Measurements from ENCODE around the gene SETD7.

Gene SETD7

GRCh38 chr4:139550724-139551429 lies 5.1 kb downstream of the SETD7 start:
- FAIRE-seq: no peak
- DNase-seq (ENCODE audit: low spot score): no peak

- no peak for FAIRE-seq
Measured at GRCh38 chr4:139547979-139548378, 8.0 kb downstream of the SETD7 start.

GRCh38 chr4:139540632-139541031 lies 15.4 kb downstream of the SETD7 start:
- DNase-seq (ENCODE audit: low spot score) (no peak), FAIRE-seq (no peak)

More at GRCh38 chr4:139547979-139548378, 8.0 kb downstream of the SETD7 start:
- DNase-seq (ENCODE audit: low spot score): no peak

- DNase-seq (ENCODE audit: low spot score): no peak
- FAIRE-seq: no peak
Measured at GRCh38 chr4:139540161-139540560, 15.9 kb downstream of the SETD7 start.

GRCh38 chr4:139537292-139537691 lies 18.7 kb downstream of the SETD7 start:
- DNase-seq (ENCODE audit: low spot score) (no peak), FAIRE-seq (no peak)

GRCh38 chr4:139535871-139536234 lies 20.2 kb downstream of the SETD7 start:
- FAIRE-seq: no peak

GRCh38 chr4:139535228-139535870 lies 20.7 kb downstream of the SETD7 start:
- no peak for DNase-seq (ENCODE audit: low spot score)
- no peak for FAIRE-seq

More at GRCh38 chr4:139535871-139536234, 20.2 kb downstream of the SETD7 start:
- no peak for DNase-seq (ENCODE audit: low spot score)

- no peak for FAIRE-seq
- no peak for DNase-seq (ENCODE audit: low spot score)
Measured at GRCh38 chr4:139534287-139534950, 21.6 kb downstream of the SETD7 start.

DNA sequence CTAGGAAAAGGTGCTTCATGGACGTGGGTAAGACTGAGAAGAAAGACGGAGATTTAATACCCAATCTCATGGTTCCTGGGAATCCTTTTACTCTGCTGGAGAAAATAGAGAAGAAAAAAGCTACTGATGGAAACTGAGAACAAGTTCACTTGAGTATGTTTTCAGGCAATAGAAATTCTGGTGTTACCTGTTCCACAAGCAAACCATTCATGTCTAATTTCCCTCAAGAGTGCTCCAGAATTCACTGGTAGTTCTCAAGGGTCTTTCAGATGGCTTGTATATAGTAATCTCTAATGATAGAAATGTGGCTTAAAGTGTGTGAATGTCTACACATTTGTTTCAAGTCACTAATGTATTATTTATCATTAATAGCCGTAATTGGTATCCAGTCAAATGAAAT lies 22.5 kb downstream of the SETD7 start:
- no peak for FAIRE-seq
- DNase-seq (ENCODE audit: low spot score): no peak

- DNase-seq (ENCODE audit: low spot score): no peak
- no peak for FAIRE-seq
Measured at GRCh38 chr4:139532947-139533346, 23.1 kb downstream of the SETD7 start.

DNA sequence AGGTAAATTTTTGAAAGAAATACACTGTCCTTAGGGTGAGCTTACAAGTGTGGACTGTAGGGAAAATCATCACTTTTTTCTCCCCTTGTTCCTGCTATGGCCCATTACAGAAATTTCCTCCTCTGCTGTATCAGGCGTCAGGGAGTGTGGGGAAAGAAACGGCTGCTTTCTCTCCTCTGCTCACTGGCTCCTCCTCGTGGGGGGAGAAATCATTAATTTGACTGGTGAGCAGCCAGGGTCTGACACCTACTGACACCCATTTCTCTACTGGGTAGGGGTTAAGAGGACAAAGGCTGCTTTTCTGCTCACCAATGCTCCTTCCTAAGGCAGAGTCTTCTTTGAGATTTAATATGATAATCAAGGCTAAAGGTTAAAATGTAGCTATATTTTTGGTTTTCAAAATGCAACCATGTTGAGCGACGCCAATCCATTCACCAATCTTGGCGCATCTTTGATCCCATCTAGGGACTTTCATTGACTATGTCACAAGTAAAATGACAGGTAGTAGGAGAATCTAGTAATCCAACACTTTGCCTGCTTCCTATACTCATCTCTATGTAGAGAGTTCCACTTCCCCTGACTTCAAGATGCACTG lies 25.1 kb downstream of the SETD7 start:
- no peak for DNase-seq (ENCODE audit: low spot score)
- FAIRE-seq: no peak

DNA sequence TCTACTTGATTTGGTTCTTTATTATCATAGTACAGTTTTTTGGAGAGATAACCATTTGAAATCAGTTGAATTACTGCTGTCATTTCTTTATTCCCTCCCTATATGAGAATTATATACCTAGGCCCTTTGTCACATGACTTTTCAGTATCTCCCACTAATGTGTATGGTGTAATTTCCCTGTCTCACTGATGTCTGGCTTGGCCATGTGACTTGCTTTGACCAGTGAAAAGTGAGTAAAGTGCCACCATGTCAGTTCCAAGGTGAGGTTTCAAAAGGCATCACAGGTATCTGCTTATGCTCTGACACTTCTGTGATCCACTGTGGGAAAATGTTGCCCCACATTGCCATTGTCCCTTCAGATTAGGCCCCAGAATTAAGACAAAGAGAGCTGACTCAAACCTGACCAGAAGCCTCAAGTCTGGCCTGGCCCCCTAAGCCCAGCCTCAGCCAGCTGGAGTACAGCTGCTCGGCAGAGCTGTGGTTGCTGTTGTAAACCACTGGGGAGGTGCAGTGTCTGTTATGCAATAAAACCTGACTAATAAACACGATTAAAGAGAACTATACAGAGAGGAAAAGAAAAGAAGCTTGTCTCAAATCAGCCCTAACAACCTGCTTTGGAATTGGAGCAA lies 27.5 kb downstream of the SETD7 start:
- DNase-seq (ENCODE audit: low spot score) (no peak), FAIRE-seq (no peak)

DNA sequence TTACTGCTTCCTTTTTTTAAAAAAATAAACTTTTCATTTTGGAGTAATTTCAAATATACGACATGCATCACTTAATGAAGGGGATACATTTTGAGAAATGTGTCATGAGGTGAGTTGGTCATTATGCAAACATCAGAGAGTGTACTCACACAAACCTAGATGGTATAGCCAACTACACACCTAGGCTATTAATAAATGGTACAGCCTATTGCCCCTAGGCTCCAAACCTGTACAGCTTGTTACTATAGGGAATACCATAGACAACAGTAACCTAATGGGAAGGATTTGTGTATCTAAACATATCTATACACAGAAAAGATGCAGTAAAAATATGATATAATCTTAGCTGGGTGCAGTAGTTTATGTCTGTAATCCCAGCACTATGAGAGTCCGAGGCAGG lies 29.1 kb downstream of the SETD7 start:
- FAIRE-seq (no peak), DNase-seq (ENCODE audit: low spot score) (no peak)

GRCh38 chr4:139525414-139525813 lies 30.6 kb downstream of the SETD7 start:
- DNase-seq (ENCODE audit: low spot score) (no peak), FAIRE-seq (no peak)

- DNase-seq (ENCODE audit: low spot score) (no peak), FAIRE-seq (no peak)
Measured at GRCh38 chr4:139524062-139524631, 31.9 kb downstream of the SETD7 start.

- no peak for FAIRE-seq
- no peak for DNase-seq (ENCODE audit: low spot score)
Measured at GRCh38 chr4:139523076-139523475, 32.9 kb downstream of the SETD7 start.

DNA sequence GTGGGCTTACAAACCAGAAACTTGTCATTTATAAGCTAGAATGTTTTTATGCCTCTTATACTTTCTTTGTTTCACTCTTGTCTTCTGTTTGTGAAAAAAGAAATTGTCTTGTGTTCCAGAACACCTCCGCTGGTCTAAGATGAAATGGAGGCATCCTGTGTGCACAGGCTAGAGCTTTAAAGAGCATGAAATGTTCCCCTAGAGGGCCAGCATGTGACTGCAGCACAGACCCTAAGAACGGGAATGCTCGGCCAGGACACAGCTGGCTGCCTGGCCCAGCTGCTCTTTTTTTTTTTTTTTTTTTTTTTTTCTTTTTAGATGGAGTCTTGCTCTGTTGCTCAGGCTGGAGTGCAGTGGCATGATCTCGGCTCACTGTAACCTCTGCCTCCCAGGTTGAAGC lies 33.6 kb downstream of the SETD7 start:
- no peak for DNase-seq (ENCODE audit: low spot score)
- no peak for FAIRE-seq

- DNase-seq (ENCODE audit: low spot score): no peak
- FAIRE-seq: no peak
Measured at GRCh38 chr4:139521754-139522401, 34.1 kb downstream of the SETD7 start.

DNA sequence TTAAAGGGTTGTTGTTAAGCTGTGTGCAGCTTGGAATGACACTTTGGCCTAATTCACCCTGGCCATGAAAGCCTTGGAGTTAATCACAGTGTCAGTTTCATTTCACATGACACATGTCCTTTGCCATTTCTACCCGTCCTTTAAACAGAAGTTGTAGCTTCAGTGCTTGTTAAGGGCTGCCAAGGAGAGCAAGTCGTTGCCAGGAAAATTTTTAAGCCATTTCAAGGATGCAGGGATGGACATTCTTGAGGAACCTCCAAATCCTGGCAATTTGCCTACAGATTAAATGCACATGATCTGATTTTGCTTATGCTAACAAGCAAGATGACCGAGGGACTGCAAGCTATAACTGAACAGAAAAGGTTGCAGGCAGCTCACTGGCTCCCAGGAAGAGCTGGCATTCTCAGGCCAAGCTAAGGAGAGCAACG lies 40.5 kb downstream of the SETD7 start:
- DNase-seq (ENCODE audit: low spot score): no peak
- no peak for FAIRE-seq

DNA sequence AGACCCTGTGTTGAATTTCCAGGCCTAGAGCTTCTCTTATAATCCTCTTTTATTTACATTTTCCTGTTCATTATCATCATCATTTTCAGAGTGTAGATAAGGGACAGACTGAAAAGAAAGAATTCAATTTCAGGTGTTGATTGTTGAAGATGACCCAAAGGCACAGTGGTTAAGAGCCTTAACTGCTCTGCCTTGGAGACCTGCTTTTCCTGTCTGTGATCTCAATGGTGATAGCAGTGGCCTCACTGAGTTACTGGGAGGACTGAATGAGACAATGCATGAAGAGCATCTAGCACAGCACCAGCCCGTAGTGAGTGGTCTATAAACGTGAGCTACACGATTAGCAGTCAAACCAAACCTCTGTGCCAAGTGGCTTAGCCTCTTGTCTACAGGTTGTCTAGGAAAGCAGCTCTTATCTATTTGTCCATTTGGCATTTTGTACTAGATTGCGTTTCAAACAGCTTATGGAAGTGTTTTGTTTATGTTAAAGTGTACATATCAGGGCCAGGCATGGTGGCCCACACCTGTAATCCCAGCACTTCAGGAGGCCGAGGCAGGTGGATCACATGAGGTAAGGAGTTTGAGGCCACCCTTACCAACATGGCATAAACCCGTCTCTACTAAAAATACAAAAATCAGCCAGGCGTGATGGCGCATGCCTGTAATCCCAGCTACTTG lies 41.5 kb downstream of the SETD7 start:
- DNase-seq (ENCODE audit: low spot score): no peak
- no peak for FAIRE-seq
